ENCODE results near the gene LRTM2. TPM values are rescaled to one million over a fixed set of nuclear protein-coding genes. Genes with fewer than 3 reads are reported as not detected.

LRTM2 gene
- total RNA-seq, 4 donors from 2014 or later: not detected

GRCh38 chr12:1836854-1837421, 16.6 kb downstream of the LRTM2 start:
- no peak for DNase-seq
- H3K4me1 ChIP-seq: no peaks in the 10 kb centered on the region
- in situ Hi-C loops (cut with MboI; ENCODE audit: low pct_ligation_motif_present in 1 of 4, low pct_unique_long_range_greater_than_20kb in 1 of 4, low sequenced_read_pairs in 3 of 4) (no loop called here), intact Hi-C loops (cut with DNase I; ENCODE audit: low total_unique reads) (loop anchor here (10.0 kb wide), 1 partner anchor 68 kb away; no protein-coding TSS in a partner anchor)
- H3K4me3 ChIP-seq: no peak overlapping the region
- no peak overlapping the region for H3K27ac ChIP-seq
- peaks cover 9% of the 10 kb centered on the region for H3K27me3 ChIP-seq
- no peaks in the 10 kb centered on the region for H3K36me3 ChIP-seq
- H3K9me3 ChIP-seq: no peaks in the 10 kb centered on the region
- TF ChIP-seq POLR2AphosphoS5 (IDR thresholded peaks at IDR 0.05): no peak
- WGBS, 2 donors (ENCODE audit: low coverage in 1 of 2): 65% methylated on average over 22 of the region's 22 CpGs; no CpG with 5 or more reads in 1 of the 2 donors

GRCh38 chr12:1837541-1838204, 17.3 kb downstream of the LRTM2 start:
- WGBS, 2 donors (ENCODE audit: low coverage in 1 of 2): 82% methylated on average over 12 of the region's 12 CpGs; no CpG with 5 or more reads in 1 of the 2 donors

GRCh38 chr12:1838205-1838993, 18.0 kb downstream of the LRTM2 start:
- Histone ChIP-seq H3K9me3 (no peaks in the 10 kb centered on the region), H3K36me3 (no peaks in the 10 kb centered on the region), H3K27me3 (peaks cover 10% of the 10 kb centered on the region), H3K27ac (no peak overlapping the region), H3K4me1 (no peaks in the 10 kb centered on the region), H3K4me3 (no peak overlapping the region)
- TF ChIP-seq CTCF (IDR thresholded peaks at IDR 0.05) (no peak), POLR2A (IDR thresholded peaks at IDR 0.05) (no peak), EP300 (IDR thresholded peaks at IDR 0.05; ENCODE audit: low read depth) (no peak), POLR2AphosphoS5 (IDR thresholded peaks at IDR 0.05) (no peak)
- in situ Hi-C loops (cut with MboI; ENCODE audit: low pct_ligation_motif_present in 1 of 4, low pct_unique_long_range_greater_than_20kb in 1 of 4, low sequenced_read_pairs in 3 of 4) (no loop called here), intact Hi-C loops (cut with DNase I; ENCODE audit: low total_unique reads) (loop anchor here (10.0 kb wide), 1 partner anchor 66 kb away; no protein-coding TSS in a partner anchor)
- no peak for DNase-seq
- 82% methylated on average over 25 of the region's 26 CpGs; no CpG with 5 or more reads in 1 of the 2 donors for WGBS, 2 donors (ENCODE audit: low coverage in 1 of 2)

More at GRCh38 chr12:1837541-1838204, 17.3 kb downstream of the LRTM2 start:
- Histone ChIP-seq H3K9me3 (no peaks in the 10 kb centered on the region), H3K4me3 (no peak overlapping the region), H3K27ac (no peak overlapping the region), H3K27me3 (peaks cover 4% of the 10 kb centered on the region), H3K4me1 (no peaks in the 10 kb centered on the region), H3K36me3 (no peaks in the 10 kb centered on the region)
- DNase-seq: no peak
- in situ Hi-C loops (cut with MboI; ENCODE audit: low pct_ligation_motif_present in 1 of 4, low pct_unique_long_range_greater_than_20kb in 1 of 4, low sequenced_read_pairs in 3 of 4) (no loop called here), intact Hi-C loops (cut with DNase I; ENCODE audit: low total_unique reads) (loop anchor here (10.0 kb wide), 1 partner anchor 67 kb away; no protein-coding TSS in a partner anchor)
- TF ChIP-seq POLR2A (IDR thresholded peaks at IDR 0.05): no peak
- TF ChIP-seq CTCF (IDR thresholded peaks at IDR 0.05): no peak
- no peak for TF ChIP-seq EP300 (IDR thresholded peaks at IDR 0.05; ENCODE audit: low read depth)
- TF ChIP-seq POLR2AphosphoS5 (IDR thresholded peaks at IDR 0.05): no peak

GRCh38 chr12:1838994-1839365, 18.6 kb downstream of the LRTM2 start:
- Histone ChIP-seq H3K36me3 (no peaks in the 10 kb centered on the region), H3K27me3 (peaks cover 13% of the 10 kb centered on the region), H3K27ac (no peak overlapping the region), H3K4me3 (no peak overlapping the region), H3K9me3 (no peaks in the 10 kb centered on the region), H3K4me1 (no peaks in the 10 kb centered on the region)
- TF ChIP-seq EP300 (IDR thresholded peaks at IDR 0.05; ENCODE audit: low read depth): no peak
- TF ChIP-seq POLR2A (IDR thresholded peaks at IDR 0.05): no peak
- no peak for TF ChIP-seq POLR2AphosphoS5 (IDR thresholded peaks at IDR 0.05)
- TF ChIP-seq CTCF (IDR thresholded peaks at IDR 0.05): no peak
- intact Hi-C loops (cut with DNase I; ENCODE audit: low total_unique reads): loop anchor here (10.0 kb wide), 1 partner anchor 66 kb away; no protein-coding TSS in a partner anchor
- no peak for DNase-seq
- 80% methylated on average over 15 of the region's 15 CpGs; no CpG with 5 or more reads in 1 of the 2 donors for WGBS, 2 donors (ENCODE audit: low coverage in 1 of 2)
- in situ Hi-C loops (cut with MboI; ENCODE audit: low pct_ligation_motif_present in 1 of 4, low pct_unique_long_range_greater_than_20kb in 1 of 4, low sequenced_read_pairs in 3 of 4): no loop called here

Data from transverse colon (tissue), 4 donors.